NCI-H510A treated with DMSO at 0.1 percent for 48 hours (cell line): ENCODE data around the gene CDH22.

Source experiments
- DNase-seq: peaks from one replicate; lab custom pipeline; 2025; lab: John Stamatoyannopoulos, UW

CDH22 gene

DNA sequence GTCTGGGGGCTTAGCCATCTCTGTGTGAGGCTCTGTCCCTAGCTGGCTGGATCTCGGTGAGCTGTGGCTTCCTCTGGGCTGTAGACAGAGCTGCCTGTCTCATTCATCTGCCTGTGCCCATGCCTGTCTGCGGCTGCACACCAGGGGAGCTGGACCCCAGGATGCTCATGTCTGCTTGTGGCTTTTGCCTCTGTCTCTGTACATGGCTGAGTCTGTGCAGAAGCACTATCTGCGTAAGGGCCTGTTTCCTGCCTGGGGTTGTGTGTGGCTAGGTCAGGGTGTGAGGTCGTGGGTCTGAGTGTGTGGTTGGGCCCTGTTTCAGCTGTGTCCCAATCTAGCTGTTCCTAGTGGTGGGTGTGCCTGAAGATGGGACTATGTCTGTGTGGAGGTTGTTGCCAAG, 68.2 kb downstream of the CDH22 start:
- no peak for DNase-seq

DNA sequence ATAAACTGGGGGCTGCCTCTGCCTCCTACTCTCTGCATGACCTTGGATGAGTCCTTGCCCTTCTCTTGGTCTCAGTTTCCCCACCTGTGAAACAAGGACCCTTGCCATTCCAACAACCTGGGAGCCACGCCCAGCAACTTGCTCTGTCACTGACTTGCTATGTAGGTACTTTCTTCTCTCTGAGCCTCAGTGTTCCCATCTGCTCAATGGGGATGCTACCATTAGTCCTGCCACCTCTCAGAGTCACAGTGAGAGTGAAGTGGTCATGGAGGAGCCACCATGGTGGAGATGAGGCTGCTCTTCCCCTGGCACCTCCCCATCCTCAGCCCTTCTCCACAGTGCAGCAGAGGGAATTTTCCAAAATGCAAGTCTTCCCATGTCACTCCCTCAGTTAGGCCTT, 70.6 kb downstream of the CDH22 start:
- no peak for DNase-seq

DNA sequence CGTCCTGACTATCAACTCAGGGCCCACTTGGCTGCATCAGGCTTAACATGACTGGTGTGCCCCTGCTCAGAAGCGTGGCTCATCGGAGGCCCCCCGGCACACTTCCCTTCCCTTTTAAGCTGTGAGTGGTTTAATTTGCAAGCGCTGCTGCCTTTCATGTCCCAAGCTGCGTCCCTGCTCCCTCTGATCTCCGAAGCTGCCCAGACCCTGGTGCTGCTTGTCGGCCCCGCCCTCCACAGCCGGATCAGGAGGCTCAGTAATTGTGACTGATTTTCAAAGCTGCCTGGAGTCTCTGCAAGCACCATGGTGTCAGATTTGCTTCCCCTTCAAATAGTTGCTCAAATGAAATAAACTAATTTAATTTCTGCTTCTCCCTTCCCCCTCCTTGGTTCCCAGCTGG, 71.1 kb downstream of the CDH22 start:
- no peak for DNase-seq

- DNase-seq, result no peak
These were observed 73.2 kb downstream of the CDH22 start for GRCh38 chr20:46235077-46235476.

GRCh38 chr20:46233701-46234100, 74.6 kb downstream of the CDH22 start:
- no peak for DNase-seq

DNA sequence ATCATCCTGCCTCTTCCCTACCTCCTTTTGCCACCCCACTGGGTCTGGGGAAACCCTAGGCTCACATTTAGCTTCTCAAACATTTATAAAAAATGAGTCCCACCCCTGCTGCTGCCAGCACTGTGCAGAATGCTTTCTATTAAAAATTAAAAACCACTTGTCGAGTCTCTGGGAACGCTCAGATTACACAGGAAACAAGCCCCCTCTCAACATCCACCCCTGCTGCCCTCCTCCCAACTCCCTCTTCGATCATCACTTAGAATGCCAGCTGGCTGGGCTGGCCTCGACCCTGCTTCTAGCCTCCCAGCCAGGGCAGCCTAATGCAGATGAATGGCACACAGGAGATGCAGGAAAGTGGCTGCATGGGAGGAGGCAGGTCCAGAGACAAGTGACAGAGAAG, 75.8 kb downstream of the CDH22 start:
- DNase-seq, result peak; percentile 47

DNA sequence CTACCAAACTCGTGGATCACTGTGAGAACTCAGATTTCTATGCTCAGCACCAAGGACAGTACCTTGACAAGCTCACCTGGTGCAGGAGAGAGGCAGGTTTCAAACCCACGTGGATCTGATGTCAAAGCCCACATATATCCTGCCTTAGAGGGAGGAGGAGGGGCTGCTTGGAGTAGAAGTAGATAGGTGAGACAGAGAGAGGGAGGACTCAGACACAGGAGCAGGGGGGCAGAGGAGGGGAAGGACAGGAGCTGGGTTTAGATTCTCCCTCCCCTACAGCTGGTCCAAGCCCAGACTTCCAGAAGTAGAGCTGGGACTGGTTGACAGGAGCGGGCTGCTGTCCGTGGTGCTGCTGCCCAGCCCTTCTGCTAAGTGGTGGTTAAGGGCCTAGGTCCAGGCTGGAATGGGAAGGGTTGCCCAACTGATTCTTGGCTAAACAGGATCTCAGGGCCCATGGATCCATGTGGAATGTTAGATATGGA, 77.5 kb downstream of the CDH22 start:
- DNase-seq, result peak; percentile 24

DNA sequence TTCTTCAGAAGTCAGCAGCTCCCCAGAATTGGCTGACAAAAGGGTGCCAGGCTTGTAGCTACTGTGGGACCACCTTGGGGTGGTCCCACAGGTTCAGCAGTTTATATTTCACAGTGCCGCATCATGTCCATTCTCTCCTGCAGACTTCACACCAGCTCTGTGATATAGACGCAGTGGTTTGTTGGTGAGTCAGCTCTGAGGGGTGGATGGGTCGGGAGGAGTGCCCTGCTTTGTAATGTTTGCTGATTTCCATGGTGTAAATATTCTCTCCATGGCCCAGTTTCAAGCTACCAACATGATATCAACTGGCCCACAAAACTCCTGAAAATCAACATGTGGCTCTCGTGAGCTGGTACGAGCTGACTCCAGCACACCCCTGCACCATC, 78.2 kb downstream of the CDH22 start:
- no peak for DNase-seq

DNA sequence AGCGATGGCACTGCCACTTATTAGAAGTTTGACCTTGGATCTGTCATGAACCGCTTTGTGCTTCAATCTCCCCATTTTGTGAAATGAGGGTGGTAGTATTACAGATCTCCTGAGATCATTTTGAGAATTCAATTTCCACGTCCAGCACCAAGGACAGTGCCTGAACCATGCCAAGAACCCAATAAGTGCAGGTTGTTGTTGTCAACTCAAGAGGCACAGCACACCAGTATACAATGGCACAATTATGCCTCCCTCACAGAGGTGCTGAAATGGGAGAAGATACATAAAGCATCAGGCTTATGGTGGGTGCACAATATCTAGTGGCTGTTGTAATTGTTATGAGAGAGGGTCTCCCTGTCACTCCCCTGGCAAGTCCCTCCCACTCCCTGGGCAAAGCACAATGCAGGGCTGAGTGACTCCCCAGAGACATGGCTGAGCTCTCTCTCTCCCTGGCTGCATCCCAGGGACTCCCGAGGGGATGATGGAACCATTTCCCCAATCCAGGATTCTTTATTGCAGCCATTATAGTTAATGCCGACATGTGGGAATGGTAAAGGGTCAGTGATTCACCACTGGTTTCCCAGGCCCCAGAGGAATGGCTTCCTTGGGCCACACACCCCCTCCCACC, 78.7 kb downstream of the CDH22 start:
- no peak for DNase-seq

DNA sequence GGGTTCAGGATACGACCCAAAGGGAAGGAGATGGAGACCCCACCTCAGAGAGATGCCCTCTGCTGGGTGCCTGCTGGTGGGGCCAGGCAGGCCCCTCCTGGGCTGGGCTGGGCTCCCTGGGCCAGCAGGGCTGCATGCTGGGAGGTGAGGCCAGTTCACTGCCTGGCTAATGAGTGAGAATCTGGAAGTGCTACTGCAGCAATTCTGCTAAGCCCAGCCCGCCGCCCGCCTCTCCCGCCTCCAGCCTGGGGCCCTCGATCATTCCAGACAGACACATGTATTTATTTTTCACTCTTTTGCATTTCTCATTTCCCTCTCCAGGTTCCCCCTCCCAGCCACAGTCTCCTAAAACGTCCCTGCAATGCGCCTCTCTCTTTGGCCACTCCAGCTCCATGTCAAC, 79.6 kb downstream of the CDH22 start:
- no peak for DNase-seq

DNA sequence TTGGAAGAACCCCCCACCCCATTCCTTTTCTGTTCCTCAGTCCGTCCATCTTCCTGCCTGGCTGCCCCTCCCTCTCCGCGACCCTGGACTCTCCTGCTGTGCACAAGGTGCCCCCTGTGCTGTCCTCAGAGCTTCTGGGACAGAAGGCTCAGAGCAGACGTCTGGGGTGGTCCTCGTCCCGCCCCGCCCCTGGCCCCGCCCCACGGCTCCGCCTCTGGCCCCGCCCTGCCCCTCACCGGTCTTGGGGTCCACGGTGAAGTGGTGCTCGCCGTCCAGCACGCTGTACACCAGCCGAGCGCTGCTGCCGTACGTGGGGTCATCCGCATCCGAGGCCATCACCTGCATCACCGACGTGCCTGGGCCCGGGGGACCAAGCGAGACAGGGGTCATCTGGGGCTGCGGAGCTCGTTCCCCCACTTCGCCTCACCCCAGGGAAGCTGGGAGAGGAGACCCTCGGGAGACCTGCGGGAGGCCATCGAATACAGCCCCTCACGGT, 81.0 kb downstream of the CDH22 start:
- DNase-seq, result no peak

GRCh38 chr20:46226602-46227001, 81.7 kb downstream of the CDH22 start:
- no peak for DNase-seq

- peak; percentile 33 for DNase-seq
These were observed 85.7 kb downstream of the CDH22 start for GRCh38 chr20:46222521-46223007.

GRCh38 chr20:46221256-46221833, 87.0 kb downstream of the CDH22 start:
- peak; percentile 47 for DNase-seq

DNA sequence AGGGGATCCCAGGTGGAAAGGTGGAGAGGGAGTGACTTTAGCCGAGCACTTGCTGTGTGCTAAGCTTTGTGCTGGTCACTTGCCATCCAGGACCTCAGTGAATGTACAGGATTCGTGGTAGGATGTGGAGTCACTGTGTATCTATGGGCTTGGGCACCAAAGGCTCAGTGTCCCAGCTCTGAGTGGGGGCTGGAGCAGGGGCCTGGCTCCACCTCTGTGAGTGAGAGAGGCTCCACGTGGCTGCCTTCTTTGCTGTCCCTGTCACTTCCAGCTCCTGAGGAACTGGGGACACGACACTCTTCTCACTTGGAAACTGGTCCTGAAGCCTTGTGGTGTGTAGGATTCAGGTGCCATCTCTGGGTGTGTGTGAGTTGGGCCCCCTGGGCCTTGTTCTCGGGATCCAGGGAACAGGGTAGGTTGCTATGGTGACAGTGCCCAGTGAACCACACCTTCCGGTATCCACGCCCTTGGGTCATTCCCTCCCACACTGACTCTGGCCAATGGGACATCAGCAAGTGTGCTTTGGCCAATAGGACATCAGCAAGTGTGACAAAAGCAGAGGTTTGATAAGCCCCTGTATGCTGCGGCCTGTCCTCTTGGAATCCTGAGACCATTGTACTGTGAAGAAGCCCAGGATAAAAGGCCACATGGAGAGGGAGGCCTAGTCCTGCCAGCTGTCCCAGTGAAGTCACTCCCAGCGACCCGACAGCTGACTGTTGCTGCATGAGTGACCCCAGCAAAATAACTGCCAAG, 87.7 kb downstream of the CDH22 start:
- peak; percentile 97 for DNase-seq

DNA sequence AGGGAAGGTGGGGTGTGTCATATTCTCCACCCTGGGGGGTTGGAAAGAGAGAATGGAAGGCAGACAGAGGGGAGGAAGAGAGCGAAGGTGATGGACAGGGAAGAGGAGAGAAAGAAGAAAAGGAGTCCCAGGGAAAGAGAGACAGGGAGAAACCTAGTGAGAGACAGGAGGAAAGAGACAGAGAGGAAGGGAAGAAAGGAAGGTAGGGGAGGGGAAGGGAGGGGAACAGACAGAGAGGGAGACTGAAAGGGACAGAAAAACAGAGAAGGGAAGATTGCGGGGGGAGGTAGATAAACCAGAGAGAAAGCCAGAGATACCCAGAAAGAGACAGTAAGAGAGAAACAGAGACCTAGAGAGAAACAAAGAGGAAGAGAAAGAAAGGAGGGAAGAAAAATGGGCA, 88.4 kb downstream of the CDH22 start:
- DNase-seq, result peak; percentile 43

- DNase-seq, result no peak
These were observed 89.1 kb downstream of the CDH22 start for GRCh38 chr20:46219190-46219589.

DNA sequence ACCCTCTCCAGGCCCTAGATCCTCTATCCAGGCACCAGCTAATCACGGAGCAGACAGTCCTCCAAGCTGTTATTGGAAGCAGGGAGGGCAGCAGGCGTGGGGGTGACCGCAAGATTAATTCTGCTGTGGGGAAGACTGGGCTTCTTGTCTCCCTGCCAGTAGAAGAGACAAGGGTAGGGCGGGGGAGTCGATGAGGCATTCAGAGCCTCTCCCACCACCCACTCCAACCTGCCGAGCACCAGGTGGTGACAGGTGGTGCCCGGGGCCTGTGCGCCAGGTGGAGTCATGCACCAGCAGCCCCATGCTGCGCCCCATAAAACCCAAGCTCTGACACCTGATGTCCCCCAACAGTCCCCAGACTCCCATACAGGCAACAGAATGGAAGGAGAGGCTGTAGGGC, 89.6 kb downstream of the CDH22 start:
- DNase-seq, result peak; percentile 84

DNA sequence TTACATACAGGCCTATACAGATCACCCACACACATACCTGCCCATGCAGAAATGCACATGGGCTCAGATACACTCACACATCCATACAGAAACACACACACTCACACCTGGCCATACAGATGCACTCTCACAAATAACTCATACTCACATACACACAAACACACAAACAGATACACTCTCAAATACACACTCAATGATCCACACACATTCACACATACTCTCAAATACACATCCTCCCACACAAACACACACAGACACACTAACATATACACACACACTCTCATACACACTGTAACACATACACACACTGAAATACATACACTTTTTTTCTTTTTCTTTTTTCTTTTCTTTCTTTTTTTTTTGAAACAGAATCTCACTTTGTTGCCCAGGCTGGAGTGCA, 90.7 kb downstream of the CDH22 start:
- no peak for DNase-seq

DNA sequence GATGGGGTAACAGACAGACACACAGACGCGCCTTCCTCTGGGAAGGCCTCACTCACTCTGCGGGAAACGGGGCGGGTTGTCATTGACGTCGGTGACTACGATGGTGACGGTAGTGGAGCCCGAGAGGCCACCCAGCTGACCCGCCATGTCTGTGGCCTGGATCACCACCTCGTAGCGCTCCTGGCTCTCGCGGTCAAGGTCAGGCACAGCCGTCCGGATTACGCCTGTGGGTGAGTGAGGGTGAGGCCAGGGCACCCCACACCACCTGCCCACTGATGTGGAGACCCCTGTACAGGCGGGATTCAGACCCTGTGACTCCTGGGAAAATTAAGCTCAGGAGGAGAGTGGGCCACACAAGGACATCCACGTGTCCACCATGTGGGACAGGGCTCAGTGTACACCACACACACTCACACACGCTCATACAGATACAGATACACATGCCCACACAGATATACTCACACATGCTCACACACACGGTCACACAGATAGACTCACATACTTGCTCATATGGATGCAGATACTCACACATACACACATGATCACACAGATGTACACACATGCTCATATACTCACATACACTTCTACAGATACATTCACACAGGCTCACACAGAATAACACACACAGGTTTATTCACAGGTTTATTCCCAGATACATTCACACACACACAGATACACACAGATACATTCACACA, 91.4 kb downstream of the CDH22 start:
- DNase-seq, result no peak

DNA sequence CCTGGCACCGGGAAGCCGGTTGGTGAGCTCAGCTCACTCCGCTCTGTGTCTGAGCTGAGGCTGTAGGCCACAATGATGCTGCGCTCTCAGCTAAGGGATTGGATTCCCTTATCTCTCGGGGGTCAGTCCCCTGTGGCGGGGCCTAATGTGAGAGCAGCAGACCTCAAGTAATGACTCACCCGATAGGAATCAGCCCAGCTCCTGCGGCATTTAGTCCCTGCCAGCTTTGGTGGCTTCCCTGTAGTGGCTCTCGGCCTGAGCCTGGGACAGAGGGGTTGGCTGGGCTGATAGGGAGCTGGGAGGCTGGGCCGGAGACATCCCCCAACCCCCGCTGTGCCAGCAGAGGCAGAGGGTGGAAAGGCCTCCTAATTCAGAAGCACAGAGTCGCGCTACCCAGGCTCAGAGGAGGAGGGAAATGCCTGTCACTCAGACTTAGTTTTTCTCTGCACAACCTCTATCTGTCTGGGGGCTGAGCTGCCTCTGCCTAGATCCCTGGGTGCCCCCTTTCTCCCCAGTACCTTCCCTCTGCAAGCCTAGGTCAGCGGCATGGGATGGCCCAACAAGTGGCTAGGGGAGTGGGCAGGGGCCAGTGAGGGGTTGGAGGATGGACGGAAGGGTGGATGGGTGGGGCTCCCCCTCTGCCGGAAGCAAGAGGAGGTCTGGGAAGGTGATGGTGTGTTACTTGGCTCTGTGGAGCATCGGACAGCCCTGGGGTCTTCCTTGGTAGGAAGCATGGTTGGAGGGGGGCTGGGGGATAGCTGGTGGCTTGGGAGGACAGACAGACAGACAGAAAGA, 92.2 kb downstream of the CDH22 start:
- no peak for DNase-seq
